ENCODE data around the gene IFT88. TPM values are rescaled to one million over a fixed set of nuclear protein-coding genes. Genes with fewer than 3 reads are reported as not detected.

Gene IFT88
- total and polyA plus RNA-seq, 11 donors, result 3.4 to 11.4 (median 8.2) TPM

GRCh38 chr13:20561741-20562140, 5.2 kb upstream of the IFT88 start:
- intact Hi-C loops (cut with DNase I), result loop anchor here in 1 of 10 donors (5.0 kb wide), 1 partner anchor 34 kb away; the partner anchor contains the start of gene CRYL1
- no peak for ATAC-seq
- H3K4me1 ChIP-seq, result peaks cover 0 to 6% (median 0%) of the 10 kb centered on the region in 12 donors

GRCh38 chr13:20565115-20565736, 1.7 kb upstream of the IFT88 start:
- 93 to 97% (median 97%) methylated on average over 11 of the region's 11 CpGs for WGBS, 4 donors
- H3K9me3 ChIP-seq, result peaks cover 0 to 13% (median 5%) of the 10 kb centered on the region in 12 donors
- H3K27me3 ChIP-seq, result no peaks in the 10 kb centered on the region
- no peak for ATAC-seq
- H3K4me3 ChIP-seq, result no peak overlapping the region
- intact Hi-C loops (cut with DNase I), result loop anchor here in 3 of 10 donors (5.0 kb wide), 2 partner anchors 38 to 137 kb away; partner anchors contain the start of genes CRYL1 (in 2 of the 3) and IL17D (in 1 of the 3)
- DNase-seq, result no peak
- peaks cover 0 to 20% (median 9%) of the 10 kb centered on the region in 12 donors for H3K4me1 ChIP-seq
- no peak for TF ChIP-seq POLR2A (IDR thresholded peaks at IDR 0.05)
- TF ChIP-seq, protein P1, sequence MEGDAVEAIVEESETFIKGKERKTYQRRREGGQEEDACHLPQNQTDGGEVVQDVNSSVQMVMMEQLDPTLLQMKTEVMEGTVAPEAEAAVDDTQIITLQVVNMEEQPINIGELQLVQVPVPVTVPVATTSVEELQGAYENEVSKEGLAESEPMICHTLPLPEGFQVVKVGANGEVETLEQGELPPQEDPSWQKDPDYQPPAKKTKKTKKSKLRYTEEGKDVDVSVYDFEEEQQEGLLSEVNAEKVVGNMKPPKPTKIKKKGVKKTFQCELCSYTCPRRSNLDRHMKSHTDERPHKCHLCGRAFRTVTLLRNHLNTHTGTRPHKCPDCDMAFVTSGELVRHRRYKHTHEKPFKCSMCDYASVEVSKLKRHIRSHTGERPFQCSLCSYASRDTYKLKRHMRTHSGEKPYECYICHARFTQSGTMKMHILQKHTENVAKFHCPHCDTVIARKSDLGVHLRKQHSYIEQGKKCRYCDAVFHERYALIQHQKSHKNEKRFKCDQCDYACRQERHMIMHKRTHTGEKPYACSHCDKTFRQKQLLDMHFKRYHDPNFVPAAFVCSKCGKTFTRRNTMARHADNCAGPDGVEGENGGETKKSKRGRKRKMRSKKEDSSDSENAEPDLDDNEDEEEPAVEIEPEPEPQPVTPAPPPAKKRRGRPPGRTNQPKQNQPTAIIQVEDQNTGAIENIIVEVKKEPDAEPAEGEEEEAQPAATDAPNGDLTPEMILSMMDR (IDR thresholded peaks at IDR 0.05), result no peak
- H3K36me3 ChIP-seq, result no peaks in the 10 kb centered on the region
- H3K27ac ChIP-seq, result no peak overlapping the region

More at GRCh38 chr13:20561741-20562140, 5.2 kb upstream of the IFT88 start:
- 67 to 71% (median 69%) methylated on average over 5 of the region's 5 CpGs for WGBS, 4 donors
- Histone ChIP-seq H3K27ac (no peak overlapping the region), H3K36me3 (no peaks in the 10 kb centered on the region), H3K9me3 (peaks cover 0 to 13% (median 5%) of the 10 kb centered on the region in 12 donors), H3K4me3 (no peak overlapping the region), H3K27me3 (no peaks in the 10 kb centered on the region)
- no peak for DNase-seq
- TF ChIP-seq, protein P1 (IDR thresholded peaks at IDR 0.05), result no peak
- no peak for TF ChIP-seq POLR2A (IDR thresholded peaks at IDR 0.05)

DNA sequence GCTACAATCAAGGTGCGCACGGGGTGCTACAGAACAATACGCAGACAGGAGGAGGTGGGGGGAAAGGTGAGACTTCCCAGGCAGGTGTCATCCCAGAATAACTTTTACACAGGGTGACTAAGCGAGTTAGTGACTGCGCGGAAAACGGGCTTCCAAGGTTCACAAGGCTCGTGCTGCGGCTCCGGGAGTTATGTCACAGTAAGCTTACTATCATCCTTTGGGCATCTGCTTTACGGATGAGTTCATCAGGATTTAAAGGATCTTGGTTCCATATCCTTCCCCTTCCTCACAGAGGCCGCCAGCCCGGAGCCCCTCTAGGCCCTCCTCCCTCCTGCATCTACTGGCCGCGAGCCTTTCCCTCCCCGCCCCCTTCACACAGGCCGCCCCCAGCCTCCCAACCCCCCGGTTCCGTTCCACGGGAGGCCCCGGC, 474 bp upstream of the IFT88 start:
- Histone ChIP-seq H3K9me3 (peaks cover 0 to 14% (median 5%) of the 10 kb centered on the region in 12 donors), H3K27me3 (no peaks in the 10 kb centered on the region), H3K36me3 (no peaks in the 10 kb centered on the region), H3K4me1 (peaks cover 0 to 24% (median 9%) of the 10 kb centered on the region in 12 donors), H3K4me3 (peak overlapping the region; percentile 34 to 89 (median 76)), H3K27ac (peak overlapping the region; percentile 81 to 98 (median 95))
- peak in 1 of 2 donors; percentile 5 for TF ChIP-seq POLR2A (IDR thresholded peaks at IDR 0.05)
- TF ChIP-seq, protein P1 (IDR thresholded peaks at IDR 0.05), result no peak
- 1 to 3% (median 3%) methylated on average over 14 to 21 of the region's 21 CpGs for WGBS, 4 donors
- peak; percentile 66 to 85 (median 78) for ATAC-seq
- intact Hi-C loops (cut with DNase I), result loop anchor here in 7 of 10 donors (1.0 to 5.0 kb wide), 6 partner anchors 39 to 336 kb away; partner anchors contain the start of genes CRYL1 (in 4 of the 7), IL17D (in 1 of the 7) and XPO4 (in 1 of the 7)
- no peak for DNase-seq

- H3K27me3 ChIP-seq, result no peaks in the 10 kb centered on the region
- 24 to 30% (median 26%) methylated on average over 9 of the region's 9 CpGs for WGBS, 4 donors
- TF ChIP-seq, protein P1 (IDR thresholded peaks at IDR 0.05), result no peak
- no peak for TF ChIP-seq POLR2A (IDR thresholded peaks at IDR 0.05)
These were observed 1.0 kb downstream of the IFT88 start for GRCh38 chr13:20567881-20568528.

More at GRCh38 chr13:20567881-20568528, 1.0 kb downstream of the IFT88 start:
- Histone ChIP-seq H3K36me3 (peaks cover 0 to 5% (median 0%) of the 10 kb centered on the region in 9 donors), H3K4me1 (peaks cover 0 to 24% (median 9%) of the 10 kb centered on the region in 12 donors), H3K4me3 (peak overlapping the region; percentile 34 to 89 (median 76)), H3K9me3 (peaks cover 0 to 19% (median 5%) of the 10 kb centered on the region in 12 donors), H3K27ac (peak overlapping the region; percentile 81 to 98 (median 95))
- ATAC-seq (no peak), DNase-seq (no peak)
- intact Hi-C loops (cut with DNase I), result loop anchor here in 6 of 10 donors (1.0 to 5.0 kb wide), 6 partner anchors 41 to 335 kb away; partner anchors contain the start of genes CRYL1 (in 4 of the 6), IL17D (in 1 of the 6) and XPO4 (in 1 of the 6)

Measured in heart left ventricle (tissue), 16 donors.